ENCODE data around the gene CLPTM1L.
"Not testable (repeated sequence)": the region's sequence is repeated elsewhere in the genome, so short reads cannot be mapped to it uniquely, and the experiment has no call there.

CLPTM1L gene

DNA sequence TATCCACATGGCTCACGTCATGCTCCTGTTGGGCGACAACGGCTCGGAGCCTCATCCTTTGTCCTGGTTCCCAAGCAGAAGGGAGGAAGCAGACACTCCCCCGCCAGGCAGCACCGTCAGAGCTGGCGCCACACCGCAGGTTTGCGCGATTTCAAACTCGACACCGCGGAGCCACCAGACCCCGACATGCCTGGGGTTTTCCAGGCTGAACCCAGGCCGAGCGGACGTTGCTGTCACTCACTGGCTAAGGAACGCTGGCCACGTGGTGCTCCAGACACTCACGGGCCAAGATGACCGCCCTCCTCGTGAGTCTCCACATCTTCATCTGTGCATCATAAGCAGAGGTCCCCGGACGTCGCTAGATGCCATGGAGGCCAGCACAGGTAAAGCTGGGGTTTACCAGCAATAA is 59.0 kb downstream of the CLPTM1L start:
- no peak for DNase-seq

- DNase-seq = no peak
Observed at GRCh38 chr5:1285141-1285540, 59.8 kb downstream of the CLPTM1L start.

DNA sequence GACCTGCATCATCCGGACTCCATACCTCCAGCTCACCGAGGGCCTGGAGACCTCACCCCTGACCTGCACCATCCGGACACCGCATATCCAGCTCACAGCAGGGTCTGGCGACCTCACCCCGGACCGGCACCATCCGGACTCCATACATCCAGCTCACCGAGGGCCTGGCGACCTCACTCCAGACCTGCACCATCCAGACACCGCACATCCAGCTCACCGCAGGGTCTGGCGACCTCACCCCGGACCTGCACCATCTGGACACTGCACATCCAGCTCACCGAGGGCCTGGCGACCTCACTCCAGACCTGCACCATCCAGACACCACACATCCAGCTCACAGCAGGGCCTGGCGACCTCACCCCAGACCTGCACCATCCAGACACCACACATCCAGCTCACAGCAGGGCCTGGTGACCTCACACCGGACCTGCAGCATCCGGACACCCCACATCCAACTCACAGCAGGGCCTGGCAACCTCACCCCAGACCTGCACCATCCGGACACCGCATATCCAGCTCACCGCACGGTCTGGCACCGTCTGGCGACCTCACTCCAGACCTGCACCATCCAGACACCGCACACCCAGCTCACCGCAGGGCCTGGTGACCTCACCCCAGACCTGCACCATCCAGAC is 60.4 kb downstream of the CLPTM1L start:
- DNase-seq = not testable (repeated sequence)

- DNase-seq = not testable (repeated sequence)
Observed at GRCh38 chr5:1283729-1284041, 61.2 kb downstream of the CLPTM1L start.

GRCh38 chr5:1282993-1283728 is 61.7 kb downstream of the CLPTM1L start:
- DNase-seq = not testable (repeated sequence)

GRCh38 chr5:1282131-1282992 is 62.5 kb downstream of the CLPTM1L start:
- DNase-seq = peak; percentile 14

GRCh38 chr5:1281038-1281882 is 63.6 kb downstream of the CLPTM1L start:
- DNase-seq = no peak

DNA sequence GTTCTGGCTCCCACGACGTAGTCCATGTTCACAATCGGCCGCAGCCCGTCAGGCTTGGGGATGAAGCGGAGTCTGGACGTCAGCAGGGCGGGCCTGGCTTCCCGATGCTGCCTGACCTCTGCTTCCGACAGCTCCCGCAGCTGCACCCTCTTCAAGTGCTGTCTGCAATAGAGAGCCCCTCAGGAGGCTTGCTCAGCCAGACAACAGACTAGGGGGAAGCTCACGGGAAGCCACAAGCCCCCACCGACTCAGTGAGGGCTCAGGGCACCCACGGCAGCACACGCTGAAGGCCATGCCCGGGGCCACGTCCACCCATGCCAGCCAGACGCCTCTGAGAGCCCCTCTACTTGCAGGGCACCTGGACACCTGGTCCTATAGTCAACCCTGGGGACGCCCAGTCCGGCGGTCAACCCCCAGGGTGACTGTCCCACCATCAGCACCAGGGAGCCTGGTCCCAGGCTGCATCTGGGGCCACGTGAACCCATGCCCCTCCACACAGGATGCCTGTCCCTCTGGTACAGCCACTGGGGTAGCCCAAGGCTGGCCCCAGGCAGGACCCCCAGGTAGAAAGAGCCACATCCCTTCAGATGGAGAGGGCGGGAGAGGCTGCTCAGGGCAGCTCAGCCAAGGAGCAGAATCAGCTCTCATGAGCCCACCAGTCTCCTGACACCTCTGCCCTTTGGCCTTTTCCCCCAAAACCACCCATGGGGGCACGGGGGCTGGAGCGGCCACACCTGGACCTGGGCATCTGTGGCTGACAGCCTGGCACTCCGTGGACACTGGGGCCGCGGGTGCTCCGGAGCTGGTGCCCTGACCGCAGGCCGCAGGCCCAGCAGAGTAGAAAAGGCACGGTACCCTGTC is 64.5 kb downstream of the CLPTM1L start:
- DNase-seq = no peak

DNA sequence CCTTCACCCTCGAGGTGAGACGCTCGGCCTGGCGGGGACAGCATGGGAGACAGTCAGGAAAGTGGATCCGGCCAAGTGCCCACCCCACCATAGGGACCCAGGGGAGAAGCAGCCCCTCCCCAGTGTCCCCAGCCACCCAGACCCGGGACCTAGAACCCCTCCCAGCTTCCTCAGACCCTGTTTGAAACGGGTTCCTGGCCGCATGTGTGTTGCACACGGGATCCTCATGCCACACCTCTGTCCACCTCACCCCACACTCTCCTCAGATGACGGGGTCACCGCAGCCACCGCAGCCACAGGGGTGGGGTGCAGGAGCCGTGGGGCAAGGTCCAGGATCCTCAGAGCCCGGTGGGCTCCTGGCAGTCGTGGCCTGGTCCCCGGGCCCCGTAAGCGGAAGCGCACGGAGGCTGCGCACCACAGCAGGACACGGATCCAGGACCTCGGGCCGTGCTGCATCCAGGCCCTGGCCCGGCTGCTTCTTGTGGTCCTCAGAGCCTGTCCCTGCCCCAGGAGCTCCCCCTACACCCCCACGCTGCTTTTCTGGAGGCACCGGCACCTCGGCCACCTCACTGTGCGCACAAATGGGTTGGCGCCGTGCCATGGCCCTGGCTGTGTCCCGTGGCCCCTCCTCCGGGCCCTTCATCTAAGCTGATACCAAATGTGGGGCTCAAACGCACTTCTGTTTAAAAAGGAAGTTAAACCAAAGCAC is 65.3 kb downstream of the CLPTM1L start:
- no peak for DNase-seq

DNA sequence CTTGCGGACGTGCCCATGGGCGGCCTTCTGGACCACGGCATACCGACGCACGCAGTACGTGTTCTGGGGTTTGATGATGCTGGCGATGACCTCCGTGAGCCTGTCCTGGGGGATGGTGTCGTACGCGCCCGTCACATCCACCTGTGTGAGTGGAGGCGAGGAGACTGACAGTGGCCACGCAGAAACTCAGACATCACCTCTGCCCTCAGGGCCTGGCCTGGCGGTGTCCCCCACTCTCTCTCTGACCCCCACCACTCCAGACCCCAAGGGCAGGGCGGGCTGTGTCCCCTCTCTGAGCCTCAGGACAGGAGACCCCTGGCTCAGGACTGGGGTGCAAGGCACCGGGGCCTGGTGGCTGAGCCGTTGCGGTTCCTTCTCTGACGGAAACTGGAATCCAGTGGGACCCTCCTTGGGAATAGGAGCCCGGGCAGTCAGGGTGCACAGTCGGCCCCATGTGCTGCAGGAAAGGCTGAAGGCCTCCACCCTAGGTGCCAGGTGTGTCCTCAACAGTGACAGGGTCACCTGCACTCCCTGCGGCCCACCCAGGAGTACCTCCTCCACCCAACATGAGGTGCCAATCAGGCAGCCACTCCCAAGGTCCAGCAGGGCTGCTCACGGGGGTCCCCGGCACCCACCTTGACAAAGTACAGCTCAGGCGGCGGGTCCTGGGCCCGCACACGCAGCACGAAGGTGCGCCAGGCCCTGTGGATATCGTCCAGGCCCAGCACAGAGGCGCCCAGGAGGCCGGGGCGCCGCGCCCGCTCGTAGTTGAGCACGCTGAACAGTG is 66.0 kb downstream of the CLPTM1L start:
- no peak for DNase-seq

- no peak for DNase-seq
Observed at GRCh38 chr5:1278216-1278615, 66.7 kb downstream of the CLPTM1L start.

- DNase-seq = no peak
Observed at GRCh38 chr5:1277781-1278180, 67.1 kb downstream of the CLPTM1L start.

- DNase-seq = no peak
Observed at GRCh38 chr5:1277331-1277730, 67.6 kb downstream of the CLPTM1L start.

DNA sequence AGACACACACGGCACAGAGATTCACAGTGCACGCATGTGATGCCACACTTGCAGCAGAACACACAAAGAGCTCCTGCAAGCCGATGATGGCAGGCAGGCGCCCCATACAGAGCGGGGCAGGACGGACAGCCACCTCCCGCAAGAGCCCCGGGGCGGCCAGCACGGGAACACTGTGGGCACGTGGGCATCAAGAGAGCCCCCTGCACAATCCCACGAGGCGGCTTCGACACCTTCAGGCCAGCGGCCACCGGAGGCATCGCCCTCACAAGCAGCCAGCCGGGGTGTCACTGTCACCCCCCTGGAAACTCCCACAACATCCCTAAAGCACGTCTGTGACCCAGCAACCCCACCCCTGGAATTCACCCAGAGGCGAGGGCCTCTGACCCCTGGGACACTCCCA is 68.0 kb downstream of the CLPTM1L start:
- no peak for DNase-seq

DNA sequence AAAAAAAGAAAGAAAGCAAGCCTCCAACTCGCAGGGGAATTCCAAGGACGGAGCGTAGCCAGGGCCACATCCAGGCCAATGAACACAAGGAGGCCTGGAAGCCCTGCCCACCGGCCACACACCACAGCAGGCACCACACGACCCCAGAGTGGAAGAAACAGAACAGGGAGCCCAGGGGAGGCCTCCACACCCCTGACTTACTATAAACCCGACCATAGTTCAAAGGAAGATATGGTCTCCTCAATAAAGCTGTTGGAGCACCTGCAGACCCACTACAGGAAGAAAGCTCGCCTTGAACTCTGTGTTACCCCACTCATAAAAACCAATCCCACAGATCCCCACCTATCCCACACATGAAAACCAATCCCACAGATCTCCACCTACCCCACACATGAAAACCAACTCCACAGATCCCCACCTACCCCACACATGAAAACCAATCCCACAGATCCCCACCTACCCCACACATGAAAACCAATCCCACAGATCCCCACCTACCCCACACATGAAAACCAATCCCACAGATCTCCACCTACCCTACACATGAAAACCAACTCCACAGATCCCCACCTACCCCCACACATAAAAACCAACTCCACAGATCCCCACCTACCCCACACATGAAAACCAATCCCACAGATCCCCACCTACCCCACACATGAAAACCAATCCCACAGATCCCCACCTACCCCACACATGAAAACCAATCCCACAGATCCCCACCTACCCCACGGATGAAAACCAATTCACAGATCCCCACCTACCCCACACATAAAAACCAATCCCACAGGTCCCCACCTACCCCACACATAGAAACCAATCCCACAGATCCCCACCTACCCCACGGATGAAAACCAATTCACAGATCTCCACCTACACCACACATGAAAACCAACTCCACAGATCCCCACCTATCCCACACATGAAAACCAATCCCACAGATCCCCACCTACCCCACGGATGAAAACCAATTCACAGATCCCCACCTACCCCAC is 69.2 kb downstream of the CLPTM1L start:
- not testable (repeated sequence) for DNase-seq

- no peak for DNase-seq
Observed at GRCh38 chr5:1274471-1274870, 70.4 kb downstream of the CLPTM1L start.

GRCh38 chr5:1273745-1274144 is 71.2 kb downstream of the CLPTM1L start:
- no peak for DNase-seq

DNA sequence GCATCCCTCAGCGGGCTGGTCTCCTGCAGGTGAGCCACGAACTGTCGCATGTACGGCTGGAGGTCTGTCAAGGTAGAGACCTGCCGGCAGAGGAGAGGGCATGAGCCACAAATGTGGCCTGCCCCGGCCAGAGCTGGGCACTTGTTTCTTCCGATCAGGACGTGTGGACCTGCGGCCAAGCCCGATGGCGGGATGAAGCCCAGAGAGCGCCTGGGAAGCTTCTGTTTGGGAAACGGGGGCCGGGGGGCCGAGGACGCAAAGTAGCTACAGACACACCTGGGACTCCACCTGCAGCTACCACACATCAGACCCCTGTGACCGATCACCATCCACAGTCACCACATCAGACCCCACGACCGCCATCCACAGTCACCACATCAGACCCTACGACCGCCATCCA is 72.7 kb downstream of the CLPTM1L start:
- DNase-seq = no peak

Data from NCI-H1092 treated with DMSO at 0.1 percent for 48 hours (cell line).